ENCODE data around the gene SRSF9.

- peak; percentile 86 to 97 (median 96) for TF ChIP-seq CTCF (IDR thresholded peaks at IDR 0.05)
- TF ChIP-seq POLR2A (IDR thresholded peaks at IDR 0.05), result peak; percentile 44 to 86
Observed at GRCh38 chr12:120469450-120470149, at the start of gene SRSF9.

All from uterus (tissue), 2 donors.